NCI-H2196 treated with DMSO at 0.1 percent for 48 hours (cell line): ENCODE results near the gene LRRTM4.
"Not testable (repeated sequence)": the region's sequence is repeated elsewhere in the genome, so short reads cannot be mapped to it uniquely, and the experiment has no call there.

Experiments
- DNase-seq: peaks from one replicate; lab custom pipeline; 2025; ENCODE audit not compliant: unreplicated experiment; lab: John Stamatoyannopoulos, UW

LRRTM4 gene

DNA sequence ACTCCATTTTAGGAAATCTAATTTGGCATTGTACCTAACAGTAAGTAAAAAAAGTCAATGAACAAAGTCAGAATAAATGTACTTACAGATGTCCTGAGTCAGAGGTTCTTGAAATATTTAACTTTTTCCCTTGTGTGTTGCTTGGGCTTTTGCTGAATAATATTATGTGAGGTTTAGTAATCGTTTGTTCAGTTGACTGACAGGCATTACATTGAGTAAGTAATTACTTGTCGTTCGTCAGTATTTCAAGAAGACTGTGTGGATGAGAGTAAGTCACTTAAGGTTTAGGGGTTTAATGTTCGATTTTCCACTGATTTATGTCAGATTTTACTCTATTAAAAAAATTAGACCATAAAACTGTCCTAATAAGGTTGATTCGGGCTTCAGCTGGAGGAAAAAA, 342.9 kb downstream of the LRRTM4 start:
- no peak for DNase-seq

DNA sequence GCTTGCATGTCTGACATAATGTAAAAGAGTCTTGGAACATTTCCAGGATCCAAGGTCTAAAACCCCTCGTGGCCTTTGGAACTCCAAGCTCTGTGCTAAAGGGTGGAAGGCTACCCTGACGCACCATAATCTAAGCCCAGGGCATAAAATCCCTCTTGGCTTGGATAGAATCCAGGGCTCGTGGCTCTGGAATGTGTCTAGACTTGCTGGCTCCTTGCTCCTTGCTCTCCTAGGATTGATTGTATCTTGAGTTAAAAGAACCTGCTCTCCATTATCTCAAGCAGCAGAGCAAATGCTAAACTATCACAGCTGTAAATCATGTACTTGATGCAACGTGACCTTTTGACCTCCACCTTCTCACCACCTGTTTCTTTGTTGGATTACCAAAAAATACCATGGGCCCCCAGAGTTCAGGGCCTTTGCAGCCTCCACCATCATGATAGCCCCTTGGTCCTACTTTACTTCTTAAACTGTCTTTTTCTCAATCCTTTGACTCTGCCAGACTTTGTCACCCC, 346.9 kb downstream of the LRRTM4 start:
- DNase-seq = not testable (repeated sequence)

DNA sequence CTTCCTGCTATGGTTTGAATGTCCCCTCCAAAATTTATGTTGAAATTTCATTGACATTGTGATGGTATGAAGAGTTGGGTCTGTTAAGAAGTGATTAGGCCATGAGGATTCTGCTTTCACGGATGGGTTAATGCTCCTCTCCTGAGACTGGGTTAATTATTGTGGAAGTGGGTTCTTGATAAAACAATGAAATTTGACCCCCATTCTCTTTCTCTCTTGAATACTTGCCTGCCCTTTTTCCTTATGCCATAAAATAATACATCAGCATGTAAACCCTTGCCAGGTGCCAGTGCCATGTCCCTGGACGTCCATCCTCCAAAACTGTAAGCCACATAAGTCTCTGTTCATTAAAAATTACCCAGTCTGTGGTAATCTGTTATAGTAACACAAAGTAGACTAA, 352.8 kb downstream of the LRRTM4 start:
- no peak for DNase-seq

DNA sequence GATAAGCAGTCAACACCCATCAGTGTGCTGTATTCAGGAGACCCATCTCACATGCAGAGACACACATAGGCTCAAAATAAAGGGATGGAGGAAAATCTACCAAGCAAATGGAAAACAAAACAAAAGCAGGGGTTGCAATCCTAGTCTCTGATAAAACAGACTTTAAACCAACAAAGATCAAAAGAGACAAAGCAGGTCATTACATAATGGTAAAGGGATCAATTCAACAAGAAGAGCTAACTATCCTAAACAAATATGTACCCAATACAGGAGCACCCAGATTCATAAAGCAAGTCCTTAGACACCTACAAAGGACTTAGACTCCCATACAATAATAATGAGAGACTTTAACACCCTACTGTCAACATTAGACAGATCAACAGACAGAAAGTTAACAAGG, 358.2 kb downstream of the LRRTM4 start:
- DNase-seq = not testable (repeated sequence)

DNA sequence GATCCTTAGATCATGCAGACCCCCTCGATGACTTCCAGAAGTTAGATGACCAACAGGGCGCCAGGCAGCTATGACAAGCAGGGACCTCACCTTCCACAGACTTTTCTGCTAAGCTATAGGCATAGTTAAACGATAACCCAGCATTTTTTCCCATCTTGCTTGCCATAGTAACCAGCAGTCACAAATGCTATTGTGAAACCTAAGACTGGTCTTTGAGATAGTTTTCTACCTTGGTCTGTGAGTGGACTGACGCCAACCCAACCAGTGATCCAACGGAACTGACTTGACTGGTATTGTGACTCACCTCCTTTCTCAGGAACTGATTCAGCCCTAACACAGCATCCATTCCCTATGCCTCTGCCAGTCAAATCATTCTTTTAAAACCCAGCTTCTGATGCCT, 361.2 kb downstream of the LRRTM4 start:
- no peak for DNase-seq

DNA sequence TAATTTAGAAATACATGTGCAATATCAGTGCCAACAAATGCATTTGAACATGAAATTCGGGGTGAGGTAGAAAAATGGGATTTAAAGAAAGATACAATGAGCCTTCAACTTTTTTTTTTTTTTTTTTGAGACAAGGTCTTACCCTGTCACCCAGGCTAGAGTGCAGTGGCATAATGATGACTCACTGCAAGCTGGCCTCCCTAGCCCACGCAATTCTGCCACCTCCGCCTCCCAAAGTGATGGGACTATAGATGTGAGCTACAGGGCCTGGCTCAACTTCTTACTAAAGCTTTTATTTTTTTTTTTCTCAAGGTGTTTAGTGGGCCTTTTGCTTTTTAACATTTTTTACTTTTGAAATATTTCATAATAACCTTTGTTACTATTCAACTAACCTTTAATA, 365.6 kb downstream of the LRRTM4 start:
- DNase-seq = no peak

DNA sequence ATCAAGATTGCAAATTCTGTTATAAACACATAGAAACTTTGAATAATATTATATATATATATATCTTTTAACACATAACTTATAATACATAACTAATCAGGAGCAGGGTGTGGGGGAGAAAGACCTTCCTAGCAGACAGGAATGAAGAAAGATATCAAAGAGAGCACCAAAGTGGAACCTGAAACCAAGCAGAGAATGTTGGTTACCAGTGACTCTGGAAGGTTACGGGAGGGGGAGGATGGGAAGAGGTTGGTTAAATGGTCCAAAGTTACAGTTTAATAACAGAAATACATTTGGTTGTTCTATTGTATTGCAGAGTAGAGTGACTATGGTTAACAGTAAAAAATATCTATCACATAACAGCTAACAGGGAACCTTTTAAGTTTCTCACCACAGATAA, 366.7 kb downstream of the LRRTM4 start:
- no peak for DNase-seq

DNA sequence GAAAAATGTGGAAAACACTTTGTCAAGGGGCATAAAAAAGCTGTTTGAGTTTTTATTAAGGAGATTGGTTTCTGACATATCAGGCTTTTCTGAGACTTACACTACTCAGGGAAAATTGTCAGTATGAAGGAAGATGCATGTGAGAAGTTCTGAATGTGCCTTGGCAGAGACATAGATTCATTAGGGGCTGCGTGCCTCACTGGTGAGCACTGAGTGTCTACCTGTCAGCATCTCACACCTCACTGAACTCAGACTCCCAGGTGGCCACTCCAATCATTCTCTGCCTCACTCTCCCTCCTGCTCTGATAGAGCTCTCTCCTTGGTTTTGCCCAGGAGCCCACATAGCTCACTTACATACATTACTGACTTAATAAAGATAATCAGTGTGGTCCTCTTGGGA, 372.6 kb downstream of the LRRTM4 start:
- DNase-seq = no peak

DNA sequence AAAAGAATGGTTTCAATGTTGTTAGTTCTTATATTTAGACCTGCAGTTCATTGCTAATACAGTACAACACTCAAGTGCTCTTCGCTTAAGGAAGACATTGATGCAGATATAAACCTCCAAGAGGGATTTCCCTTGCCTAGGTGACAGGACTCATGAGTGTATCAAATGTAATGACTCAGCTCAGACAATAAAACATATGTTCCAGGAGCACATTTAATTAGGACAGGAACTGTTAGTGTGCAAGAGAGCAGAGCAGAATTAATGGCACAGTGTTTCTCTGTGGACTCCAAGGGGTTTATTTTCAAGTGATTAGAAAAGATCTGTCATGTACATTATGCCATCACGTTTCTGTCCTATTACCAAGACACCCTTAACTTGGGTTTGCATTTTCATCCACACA, 375.0 kb downstream of the LRRTM4 start:
- no peak for DNase-seq

DNA sequence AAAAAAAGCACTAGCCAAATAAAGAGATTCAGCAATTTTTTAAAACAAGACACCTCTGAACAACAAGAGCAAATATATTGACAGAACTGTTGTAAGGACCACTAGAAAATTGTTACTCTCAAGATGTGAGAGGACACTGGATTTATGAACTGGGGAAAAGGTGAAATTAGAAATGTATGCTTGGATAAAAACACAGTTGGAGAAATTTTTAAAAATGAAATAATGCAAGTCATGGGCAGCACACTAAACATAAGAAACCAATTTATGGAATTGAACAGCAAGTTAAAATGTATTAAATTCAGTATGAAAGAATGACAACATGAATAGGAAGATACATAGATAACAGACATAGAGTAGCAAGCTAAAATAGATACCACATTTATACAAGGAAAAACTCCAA, 377.4 kb downstream of the LRRTM4 start:
- DNase-seq = no peak

DNA sequence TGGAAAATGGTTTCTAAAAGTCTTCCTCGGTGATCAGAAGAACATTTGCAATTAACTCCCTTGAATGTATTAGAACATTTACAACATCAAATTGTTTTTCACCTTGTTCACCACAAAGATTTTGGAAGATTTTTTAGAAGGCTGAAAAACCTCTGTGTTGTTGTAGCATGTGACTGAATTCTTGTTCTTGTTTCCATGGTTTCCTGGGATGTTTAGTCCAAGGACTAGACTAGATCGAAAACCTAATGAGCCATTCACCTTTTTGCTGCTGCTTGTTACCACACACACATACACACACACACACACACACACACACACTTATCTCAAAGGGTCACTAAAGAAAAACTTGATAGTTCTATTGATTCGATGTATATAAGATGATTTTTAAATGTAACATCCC, 380.0 kb downstream of the LRRTM4 start:
- DNase-seq = no peak

DNA sequence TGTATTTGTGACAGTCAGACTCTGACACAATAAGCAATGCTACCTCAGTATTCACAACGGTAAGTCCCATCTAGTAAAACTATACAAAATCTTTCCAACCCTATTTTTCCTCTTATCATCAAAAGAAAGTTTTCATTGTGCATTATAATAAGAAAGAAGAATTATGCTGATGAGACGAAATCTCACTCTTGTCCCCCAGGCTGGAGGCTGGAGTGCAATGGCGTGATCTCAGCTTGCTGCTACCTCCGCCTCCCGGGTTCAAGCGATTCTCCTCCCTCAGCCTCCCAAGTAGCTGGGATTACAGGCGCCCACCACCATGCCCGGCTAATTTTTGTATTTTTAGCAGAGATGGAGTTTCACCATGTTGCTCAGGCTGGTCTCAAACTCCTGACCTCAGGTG, 393.7 kb downstream of the LRRTM4 start:
- DNase-seq = not testable (repeated sequence)

DNA sequence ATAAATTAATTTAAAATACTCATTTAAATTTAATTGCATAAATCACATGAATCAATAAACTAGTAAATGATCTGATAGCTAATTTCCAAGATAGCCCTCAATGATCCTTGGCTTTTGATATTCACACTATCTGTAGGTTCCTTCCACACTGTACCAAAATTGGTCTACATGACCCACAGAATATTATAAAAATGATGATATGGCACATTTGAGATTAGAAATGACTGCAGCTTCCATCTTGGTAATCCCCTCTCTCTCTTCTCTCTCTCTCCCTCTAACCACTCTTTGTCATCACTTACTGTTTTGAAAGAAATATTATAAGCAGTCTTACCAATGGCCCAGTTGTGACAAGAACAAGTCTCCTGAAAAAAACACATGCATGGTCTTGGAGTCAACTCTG, 394.8 kb downstream of the LRRTM4 start:
- DNase-seq = no peak

DNA sequence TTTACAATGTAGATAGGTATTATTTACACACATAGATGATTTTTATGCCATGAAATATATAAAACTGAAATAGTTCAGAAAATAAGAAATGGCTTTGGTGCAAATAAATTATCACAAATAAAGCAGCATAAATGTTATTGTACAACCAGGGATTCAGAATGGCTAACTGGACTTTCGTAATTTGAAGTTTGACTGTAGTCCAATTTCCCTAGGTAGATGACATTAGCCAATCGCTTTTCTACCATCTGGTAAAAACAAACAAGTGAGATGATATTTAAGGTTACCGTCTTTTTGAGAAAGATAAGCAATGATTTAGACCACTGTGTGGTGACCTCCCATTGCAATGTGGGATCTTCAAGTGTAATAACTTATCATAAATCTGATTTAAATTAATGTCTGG, 400.7 kb downstream of the LRRTM4 start:
- DNase-seq = no peak

DNA sequence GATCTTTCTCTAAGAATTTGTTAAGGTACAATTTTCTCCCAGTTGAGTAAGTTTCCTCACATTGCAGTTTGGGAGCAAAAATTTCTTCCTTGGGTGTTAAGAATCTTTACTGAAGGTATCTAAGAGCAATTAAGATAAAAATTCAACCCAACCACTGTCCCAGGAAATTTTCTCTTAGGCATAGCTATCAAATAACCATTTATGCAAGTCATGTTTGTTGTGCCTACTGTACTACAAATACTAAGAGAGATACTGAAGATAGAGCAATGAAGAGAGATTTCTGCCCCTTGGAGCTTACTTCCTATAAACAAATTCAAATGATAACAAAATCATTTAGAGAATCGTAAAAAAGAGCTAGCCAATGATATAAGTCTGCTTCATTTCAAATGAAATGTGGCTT, 402.8 kb downstream of the LRRTM4 start:
- no peak for DNase-seq

DNA sequence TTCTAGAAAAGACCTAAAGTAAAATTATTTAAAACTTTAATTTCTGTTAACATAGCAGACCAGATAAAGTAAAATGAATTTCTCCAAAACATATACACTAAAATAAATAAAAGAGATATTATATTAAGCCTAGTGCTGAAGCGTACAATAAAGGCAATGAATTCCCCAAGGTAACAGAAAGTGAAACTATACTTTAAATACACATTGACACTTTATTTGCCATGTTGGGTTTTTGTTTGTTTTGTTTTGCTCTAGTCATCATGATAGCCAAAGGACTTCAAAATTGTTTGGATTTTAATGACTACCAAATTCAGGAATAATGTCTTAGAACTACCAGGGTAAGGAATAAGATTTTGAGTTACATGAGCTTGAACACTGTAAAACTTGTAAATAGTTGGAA, 413.3 kb downstream of the LRRTM4 start:
- DNase-seq = no peak

DNA sequence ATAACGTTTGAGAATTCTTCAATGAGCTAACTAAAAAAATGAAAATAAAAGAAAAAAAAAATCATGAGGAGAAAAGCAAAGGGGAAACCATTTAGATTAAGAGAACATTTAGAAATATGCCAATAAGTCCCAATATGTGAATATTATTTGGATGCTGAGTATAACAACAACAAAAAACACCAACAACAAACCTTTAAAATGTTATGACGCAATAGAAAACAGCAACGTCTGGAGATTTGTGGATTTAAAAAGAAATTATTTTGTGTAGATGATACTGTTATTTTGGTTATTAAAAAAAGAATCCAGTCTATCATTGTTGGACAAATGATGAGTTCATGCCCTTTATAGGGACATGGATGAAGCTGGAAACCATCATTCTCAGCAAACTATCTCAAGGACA, 417.2 kb downstream of the LRRTM4 start:
- DNase-seq = no peak

DNA sequence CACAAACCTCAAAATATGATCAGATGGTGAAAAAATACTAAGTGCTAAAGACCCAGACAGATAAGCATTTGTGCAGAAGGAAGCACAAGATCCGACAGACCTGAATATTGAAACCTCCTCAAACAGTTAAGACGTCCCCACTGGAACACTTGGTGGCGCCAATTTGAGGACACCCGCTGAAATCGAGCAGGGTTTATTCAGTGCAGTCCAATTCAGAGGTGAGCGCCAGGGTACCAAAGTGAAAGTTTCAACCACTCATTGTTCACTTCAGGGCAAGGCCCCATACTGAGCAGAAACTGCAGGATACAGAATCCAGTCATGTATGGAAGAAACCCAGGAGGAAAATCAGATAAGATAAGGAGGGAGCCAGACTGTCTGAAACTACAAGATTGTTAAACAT, 417.6 kb downstream of the LRRTM4 start:
- DNase-seq = no peak

DNA sequence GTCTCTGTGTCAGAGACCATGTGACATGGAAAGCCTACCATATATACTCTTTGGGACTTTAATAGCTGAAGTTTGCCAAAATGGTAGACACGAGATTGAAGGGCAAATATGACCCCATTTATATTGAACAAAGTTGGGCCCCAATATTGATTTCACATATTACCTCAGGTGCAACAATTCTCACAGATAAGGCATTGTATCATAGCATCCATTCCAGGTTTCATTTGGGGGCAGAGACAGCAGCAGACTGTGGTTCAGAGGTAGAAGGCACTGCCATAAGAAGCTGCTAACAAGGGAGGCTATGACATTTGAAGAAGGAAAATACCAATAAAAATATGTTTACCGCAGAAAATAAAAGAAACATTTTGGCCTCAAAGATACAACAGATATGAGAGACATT, 419.2 kb downstream of the LRRTM4 start:
- no peak for DNase-seq

DNA sequence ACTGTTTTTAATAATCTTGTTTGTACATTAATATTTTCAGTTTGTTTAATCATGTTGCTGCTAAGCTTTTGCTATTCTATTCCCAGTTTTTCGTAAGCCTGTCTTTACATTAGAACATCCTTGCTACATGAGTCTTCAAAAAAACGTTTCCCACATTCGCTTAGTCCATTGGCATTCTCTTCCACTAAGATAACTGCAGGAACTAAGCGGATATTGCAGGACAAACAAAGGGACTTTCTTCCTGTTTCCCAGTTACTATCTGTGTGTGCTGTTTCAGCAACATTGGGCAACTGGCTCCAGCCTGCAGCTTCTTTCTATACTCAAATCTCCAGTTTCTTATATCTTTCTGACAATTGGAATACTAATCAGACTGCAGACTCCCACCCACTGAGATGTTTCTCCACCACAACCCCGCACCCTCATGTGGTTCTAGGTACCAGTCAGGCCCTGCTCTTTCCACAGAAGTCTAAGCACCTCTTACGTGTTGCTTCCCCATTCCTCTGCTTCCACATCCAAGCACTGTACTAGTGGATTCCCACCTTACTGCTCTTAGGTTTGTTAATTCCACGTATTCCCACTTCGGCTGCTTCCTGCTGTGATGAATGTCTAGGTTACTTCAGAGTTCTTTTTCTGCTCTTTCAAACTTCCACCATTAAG, 420.3 kb downstream of the LRRTM4 start:
- no peak for DNase-seq

DNA sequence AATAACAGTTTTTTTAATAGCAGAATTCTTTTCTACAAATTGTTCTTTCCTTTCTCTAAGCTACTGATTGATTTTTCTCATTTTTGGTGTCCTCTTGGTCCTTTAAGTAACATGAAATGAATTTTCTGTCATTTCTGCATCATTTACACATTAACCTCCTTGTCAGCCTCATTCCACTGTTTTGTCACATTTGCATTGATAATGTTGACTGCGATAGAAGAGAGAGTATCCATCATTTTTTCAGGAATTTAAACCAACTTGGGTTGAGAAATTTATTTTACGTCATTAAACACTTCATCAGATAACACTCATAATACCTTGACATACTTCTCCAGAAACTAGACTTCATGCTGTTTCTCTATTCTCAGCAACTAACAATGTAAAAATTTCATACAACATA, 422.2 kb downstream of the LRRTM4 start:
- DNase-seq = no peak

DNA sequence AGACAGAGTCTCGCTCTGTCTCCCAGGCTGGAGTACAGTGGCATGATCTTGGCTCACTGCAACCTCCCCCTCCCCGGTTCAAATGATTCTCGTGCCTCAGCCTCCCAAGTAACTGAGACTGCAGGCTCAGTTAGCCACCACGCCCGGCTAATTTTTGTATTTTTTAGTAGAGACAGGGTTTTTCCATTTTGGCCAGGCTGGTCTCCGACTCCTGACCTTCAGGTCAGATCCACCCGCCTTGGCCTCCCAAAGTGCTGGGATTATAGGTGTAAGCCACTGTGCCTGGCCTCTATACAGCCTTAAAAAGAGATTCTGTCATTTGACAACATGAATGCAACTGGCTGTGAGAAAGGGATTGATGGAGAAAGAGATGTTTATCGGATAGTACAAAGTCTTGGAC, 426.7 kb downstream of the LRRTM4 start:
- DNase-seq = not testable (repeated sequence)

DNA sequence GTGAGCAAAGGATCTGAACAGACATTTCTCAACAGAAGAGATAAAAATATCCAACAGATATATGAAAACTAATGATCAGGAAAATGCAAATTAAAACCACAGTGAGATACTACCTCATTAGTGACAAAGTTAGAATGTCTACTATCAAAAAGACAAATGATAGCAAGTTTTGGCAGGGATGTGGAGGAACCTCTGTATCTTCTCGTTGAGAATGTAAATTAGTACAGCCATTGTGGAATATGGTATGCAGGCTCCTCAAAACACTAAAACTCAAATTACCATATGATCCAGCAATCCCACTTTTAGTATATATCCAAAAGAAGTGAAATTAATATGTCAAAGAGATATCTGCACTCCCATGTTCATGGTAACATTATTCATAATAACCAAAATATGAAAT, 427.1 kb downstream of the LRRTM4 start:
- DNase-seq = no peak
